Measurements from ENCODE around the gene CAPN5.

CAPN5 gene

GRCh38 chr11:77153276-77154185 is 86.8 kb downstream of the CAPN5 start:
- TF ChIP-seq PATZ1 (CRISPR knock-in tag; IDR thresholded peaks at IDR 0.05; ENCODE audit: borderline replicate concordance), result no peak
- no peak for TF ChIP-seq PPARA (CRISPR knock-in tag; IDR thresholded peaks at IDR 0.05; ENCODE audit: borderline replicate concordance)
- TF ChIP-seq ARNTL (CRISPR knock-in tag; IDR thresholded peaks at IDR 0.05; ENCODE audit: borderline replicate concordance, low read depth), result no peak
- TF ChIP-seq ZFP3 (CRISPR knock-in tag; IDR thresholded peaks at IDR 0.05), result no peak
- TF ChIP-seq SNAI2 (CRISPR knock-in tag; IDR thresholded peaks at IDR 0.05), result no peak
- no peak for TF ChIP-seq ZFP30 (CRISPR knock-in tag; IDR thresholded peaks at IDR 0.05)
- TF ChIP-seq ZC3H10 (CRISPR knock-in tag; IDR thresholded peaks at IDR 0.05), result no peak
- no peak for TF ChIP-seq ZNF70 (CRISPR knock-in tag; IDR thresholded peaks at IDR 0.05)
- TF ChIP-seq GLIS3 (CRISPR knock-in tag; IDR thresholded peaks at IDR 0.05), result no peak
- no peak for TF ChIP-seq TSHZ2 (CRISPR knock-in tag; IDR thresholded peaks at IDR 0.05)
- no peak for TF ChIP-seq RARB (CRISPR knock-in tag; IDR thresholded peaks at IDR 0.05)
- TF ChIP-seq CSRNP3 (CRISPR knock-in tag; IDR thresholded peaks at IDR 0.05), result no peak
- no peak for TF ChIP-seq TOX (CRISPR knock-in tag; IDR thresholded peaks at IDR 0.05; ENCODE audit: borderline replicate concordance)
- no peak for TF ChIP-seq BACH2 (CRISPR knock-in tag; IDR thresholded peaks at IDR 0.05; ENCODE audit: borderline replicate concordance)
- ATAC-seq, result no peak

GRCh38 chr11:77154381-77155081 is 87.8 kb downstream of the CAPN5 start:
- ATAC-seq, result no peak
- no peak for TF ChIP-seq PPARA (CRISPR knock-in tag; IDR thresholded peaks at IDR 0.05; ENCODE audit: borderline replicate concordance)
- TF ChIP-seq CREB5 (CRISPR knock-in tag; IDR thresholded peaks at IDR 0.05; ENCODE audit: low read depth), result no peak
- no peak for TF ChIP-seq ESRRG (CRISPR knock-in tag; IDR thresholded peaks at IDR 0.05)
- TF ChIP-seq OSR1 (CRISPR knock-in tag; IDR thresholded peaks at IDR 0.05), result no peak
- TF ChIP-seq ZFP3 (CRISPR knock-in tag; IDR thresholded peaks at IDR 0.05), result no peak
- TF ChIP-seq TOX (CRISPR knock-in tag; IDR thresholded peaks at IDR 0.05; ENCODE audit: borderline replicate concordance), result no peak
- no peak for TF ChIP-seq ZFP30 (CRISPR knock-in tag; IDR thresholded peaks at IDR 0.05)
- TF ChIP-seq ZNF8 (CRISPR knock-in tag; IDR thresholded peaks at IDR 0.05), result no peak
- no peak for TF ChIP-seq GLIS3 (CRISPR knock-in tag; IDR thresholded peaks at IDR 0.05)
- no peak for TF ChIP-seq CSDC2 (CRISPR knock-in tag; IDR thresholded peaks at IDR 0.05)
- no peak for TF ChIP-seq ZNF565 (CRISPR knock-in tag; conservative IDR thresholded peaks at IDR 0.05; ENCODE audit: low read depth)
- TF ChIP-seq POU6F1 (CRISPR knock-in tag; IDR thresholded peaks at IDR 0.05; ENCODE audit: borderline replicate concordance, low read depth), result no peak
- TF ChIP-seq CSRNP3 (CRISPR knock-in tag; IDR thresholded peaks at IDR 0.05), result no peak
- TF ChIP-seq TCF4 (CRISPR knock-in tag; IDR thresholded peaks at IDR 0.05; ENCODE audit: borderline replicate concordance), result no peak

Measured in SK-N-SH treated with all-trans-retinoic acid at 6 μM for 48 hours (cell line).